Caco-2 (cell line): ENCODE data around the gene TTLL9. TPM values are rescaled to one million over a fixed set of nuclear protein-coding genes. Genes with fewer than 3 reads are reported as not detected.
"Not testable (repeated sequence)": the region's sequence is repeated elsewhere in the genome, so short reads cannot be mapped to it uniquely, and the experiment has no call there.

ENCODE experiments used
- BruUV-seq: library from RNA; stranded (reverse); fragments of 400-500 nt; replicated peaks from 2 replicates; lab custom pipeline; 2021; lab: Mats Ljungman, UMichigan
- CTCF ChIA-PET: fragments of 300-600 bp; sonication (Branson Sonifier 250); formaldehyde crosslinking; loops from one replicate; lab custom pipeline; 2022; ENCODE audit warnings: antibody characterized with exemption; lab: Charles Lee
- POLR2A ChIA-PET: fragments of 300-600 bp; sonication (Branson Sonifier 250); formaldehyde crosslinking; loops from one replicate; lab custom pipeline; 2022; ENCODE audit warnings: antibody characterized with exemption; lab: Charles Lee
- DNase-seq, 2 experiments: peaks; one replicate each; pipeline versions ENCODE4 v3.0.0 to v3.0.0-alpha.2; 2020 to 2022
- H3K27me3 ChIP-seq: replicated peaks from 2 replicates; pipeline ENCODE4 v1.6.0; 2011; ENCODE audit warnings: low read length; ENCODE audit not compliant: control insufficient read depth, insufficient read depth
- H3K36me3 ChIP-seq: 2 replicates; pipeline ENCODE4 v1.5.1; 2011; ENCODE audit warnings: low read length; ENCODE audit not compliant: control insufficient read depth, insufficient read depth
- H3K4me1 ChIP-seq: fragments of 250-450 bp; sonication (Bioruptor Pico); 2 replicates; pipeline ENCODE4 v1.5.1; 2020; ENCODE audit warnings: mild to moderate bottlenecking
- H3K4me3 ChIP-seq: 2 replicates; pipeline ENCODE4 v1.5.1; 2011; ENCODE audit warnings: low read depth, mild to moderate bottlenecking, control low read depth, low read length
- H3K9me3 ChIP-seq: fragments of 250-450 bp; sonication (Bioruptor Pico); 2 replicates; pipeline ENCODE4 v1.5.1; 2020; ENCODE audit warnings: mild to moderate bottlenecking, moderate library complexity
- H3K27ac Mint-ChIP-seq: one replicate; pipeline ENCODE4 v1.8.0; 2022; ENCODE audit warnings: mixed read lengths; ENCODE audit not compliant: unreplicated experiment
- H3K27me3 Mint-ChIP-seq: one replicate; pipeline ENCODE4 v1.8.0; 2022; ENCODE audit warnings: mixed read lengths; ENCODE audit not compliant: insufficient read depth, unreplicated experiment
- H3K36me3 Mint-ChIP-seq: one replicate; pipeline ENCODE4 v1.8.0; 2022; ENCODE audit warnings: mild to moderate bottlenecking, mixed read lengths; ENCODE audit not compliant: insufficient read depth, unreplicated experiment
- H3K4me1 Mint-ChIP-seq: one replicate; pipeline ENCODE4 v1.8.0; 2022; ENCODE audit warnings: low read depth, mixed read lengths; ENCODE audit not compliant: unreplicated experiment
- H3K4me3 Mint-ChIP-seq: one replicate; pipeline ENCODE4 v1.8.0; 2022; ENCODE audit warnings: mild to moderate bottlenecking, moderate library complexity, mixed read lengths; ENCODE audit not compliant: unreplicated experiment
- H3K9me3 Mint-ChIP-seq: one replicate; pipeline ENCODE4 v1.8.0; 2022; ENCODE audit warnings: mixed read lengths; ENCODE audit not compliant: unreplicated experiment
- intact Hi-C: fragments of 100-400 bp; cut with micrococcal nuclease; formaldehyde crosslinking; loops from one replicate; pipeline ENCODE4 v1.10.0; 2022; ENCODE audit not compliant: unreplicated experiment
- total RNA-seq: library from RNA; stranded (reverse); gene quantifications from 2 replicates; pipeline ENCODE4 v1.2.3, GENCODE V29; 2022
- TF ChIP-seq, protein P1 (sequence below), 2 experiments: fragments of 200-600 bp in 1 of 2; IDR thresholded peaks; 1 replicate in 1 of 2; 2 replicates in 1 of 2; pipeline versions ENCODE4 v1.5.1 to v1.8.0; 2011 to 2022; ENCODE audit warnings: antibody characterized with exemption in 1 of 2, control low read depth in 1 of 2, inconsistent platforms in 1 of 2, low read depth in 1 of 2, low read length in 1 of 2, mild to moderate bottlenecking in 1 of 2, moderate library complexity in 1 of 2; ENCODE audit not compliant: insufficient read depth in 1 of 2, severe bottlenecking in 1 of 2, unreplicated experiment in 1 of 2

TTLL9 gene
- total RNA-seq, 1 experiment from 2014 or later = not detected

DNA sequence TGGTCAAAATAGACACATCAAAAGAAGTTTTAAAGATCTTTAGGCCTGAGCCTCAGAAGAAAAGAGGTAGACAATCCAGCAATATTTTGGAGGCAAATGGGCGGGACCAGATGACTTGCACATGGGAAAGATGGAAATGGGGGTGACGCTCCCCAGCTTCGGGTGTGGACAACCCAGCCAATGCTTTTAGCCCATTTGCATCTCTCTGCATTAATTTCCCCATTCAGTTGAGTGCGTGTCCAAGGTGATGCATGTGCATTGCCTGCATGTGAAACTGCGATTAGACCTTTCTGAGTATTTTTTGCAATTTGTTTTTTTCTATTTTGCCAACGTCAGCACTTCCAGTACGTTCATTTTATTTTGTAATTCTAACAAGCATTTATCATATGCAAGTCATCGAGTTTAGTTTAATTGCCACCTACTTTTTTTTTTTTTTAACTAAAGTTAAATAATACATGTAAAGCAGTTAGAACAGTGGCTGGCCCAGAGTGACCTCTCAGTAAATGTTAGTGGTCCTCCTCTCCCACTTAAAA is 57.3 kb downstream of the TTLL9 start:
- TF ChIP-seq, protein P1, sequence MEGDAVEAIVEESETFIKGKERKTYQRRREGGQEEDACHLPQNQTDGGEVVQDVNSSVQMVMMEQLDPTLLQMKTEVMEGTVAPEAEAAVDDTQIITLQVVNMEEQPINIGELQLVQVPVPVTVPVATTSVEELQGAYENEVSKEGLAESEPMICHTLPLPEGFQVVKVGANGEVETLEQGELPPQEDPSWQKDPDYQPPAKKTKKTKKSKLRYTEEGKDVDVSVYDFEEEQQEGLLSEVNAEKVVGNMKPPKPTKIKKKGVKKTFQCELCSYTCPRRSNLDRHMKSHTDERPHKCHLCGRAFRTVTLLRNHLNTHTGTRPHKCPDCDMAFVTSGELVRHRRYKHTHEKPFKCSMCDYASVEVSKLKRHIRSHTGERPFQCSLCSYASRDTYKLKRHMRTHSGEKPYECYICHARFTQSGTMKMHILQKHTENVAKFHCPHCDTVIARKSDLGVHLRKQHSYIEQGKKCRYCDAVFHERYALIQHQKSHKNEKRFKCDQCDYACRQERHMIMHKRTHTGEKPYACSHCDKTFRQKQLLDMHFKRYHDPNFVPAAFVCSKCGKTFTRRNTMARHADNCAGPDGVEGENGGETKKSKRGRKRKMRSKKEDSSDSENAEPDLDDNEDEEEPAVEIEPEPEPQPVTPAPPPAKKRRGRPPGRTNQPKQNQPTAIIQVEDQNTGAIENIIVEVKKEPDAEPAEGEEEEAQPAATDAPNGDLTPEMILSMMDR (IDR thresholded peaks at IDR 0.05; ENCODE audit: insufficient read depth in 1 of 2, low read depth in 1 of 2, low read length in 1 of 2, severe bottlenecking in 1 of 2, unreplicated experiment in 1 of 2) = no peak
- Histone ChIP-seq H3K27me3 (peaks cover 3% of the 10 kb centered on the region), H3K4me1 (no peaks in the 10 kb centered on the region; the same call in 1 of the 2 replicates), H3K9me3 (no peaks in the 10 kb centered on the region), H3K36me3 (no peaks in the 10 kb centered on the region), H3K4me3 (no peak overlapping the region)
- ChIA-PET CTCF (no interaction called here), POLR2A (no interaction called here)
- intact Hi-C loops = no loop called here
- no peaks in the 10 kb centered on the region for H3K9me3 Mint-ChIP-seq
- DNase-seq = no peak
- no peak overlapping the region for H3K27ac Mint-ChIP-seq
- H3K4me3 Mint-ChIP-seq = no peak overlapping the region
- no peaks in the 10 kb centered on the region for H3K36me3 Mint-ChIP-seq
- no peaks in the 10 kb centered on the region for H3K4me1 Mint-ChIP-seq
- peaks cover 34% of the 10 kb centered on the region for H3K27me3 Mint-ChIP-seq
- BruUV-seq = no TSS peak

DNA sequence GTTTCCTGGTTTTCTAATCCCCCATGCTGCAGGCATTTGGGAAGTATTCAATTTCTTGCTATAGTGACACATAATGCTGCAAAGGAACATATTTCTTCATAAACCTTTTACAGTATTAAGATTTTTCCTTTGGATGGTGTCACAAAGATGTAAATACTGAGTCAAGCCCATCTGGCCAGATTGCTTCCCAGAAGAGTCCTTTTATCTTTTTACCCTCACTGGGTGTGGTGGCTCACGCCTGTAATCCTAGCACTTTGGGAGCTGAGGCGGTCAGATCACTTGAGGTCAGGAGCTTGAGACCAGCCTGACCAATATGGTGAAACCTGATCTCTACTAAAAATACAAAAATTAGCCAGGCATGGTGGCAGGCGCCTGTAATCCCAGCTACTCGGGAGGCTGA is 59.2 kb downstream of the TTLL9 start:
- H3K4me1 ChIP-seq, H3K27ac Mint-ChIP-seq, intact Hi-C loops, H3K9me3 ChIP-seq, POLR2A ChIA-PET, H3K4me3 Mint-ChIP-seq, H3K36me3 ChIP-seq, H3K9me3 Mint-ChIP-seq, H3K4me1 Mint-ChIP-seq, H3K4me3 ChIP-seq, H3K36me3 Mint-ChIP-seq, CTCF ChIA-PET, DNase-seq, BruUV-seq, H3K27me3 ChIP-seq: not testable (repeated sequence)
- H3K27me3 Mint-ChIP-seq = peaks cover 27% of the 10 kb centered on the region

DNA sequence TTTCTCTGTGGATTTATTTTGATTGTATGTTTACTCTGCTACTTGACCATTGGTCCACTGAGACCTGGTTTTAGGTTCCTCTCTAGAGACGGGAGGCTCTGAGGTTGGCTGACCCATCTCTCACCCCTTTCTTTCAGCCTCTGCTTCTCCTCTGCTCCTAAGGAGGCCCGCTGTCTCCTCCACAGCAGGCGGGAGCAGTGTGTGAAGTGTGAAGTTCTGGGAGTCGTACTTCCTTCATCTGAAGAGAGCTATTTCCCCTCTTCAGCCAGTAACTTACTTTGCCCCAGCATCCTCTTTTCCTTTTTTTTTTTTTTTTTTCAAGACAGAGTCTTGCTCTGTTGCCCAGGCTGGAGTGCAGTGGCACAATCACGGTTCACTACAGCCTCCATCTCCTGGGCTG is 60.3 kb downstream of the TTLL9 start:
- ChIA-PET POLR2A (no interaction called here), CTCF (interaction anchor here (0.6 to 0.7 kb wide), 3 partner anchors 84 to 107 kb away, joined by 3 to 5 read pairs (median 4); partner anchors contain the start of gene FOXS1)
- Mint-ChIP-seq H3K27ac (no peak overlapping the region), H3K36me3 (no peaks in the 10 kb centered on the region), H3K4me3 (no peak overlapping the region), H3K9me3 (no peaks in the 10 kb centered on the region), H3K4me1 (no peaks in the 10 kb centered on the region), H3K27me3 (peaks cover 23% of the 10 kb centered on the region)
- Histone ChIP-seq H3K4me3 (no peak overlapping the region), H3K27me3 (no peaks in the 10 kb centered on the region; the same call in 1 of the 2 replicates), H3K36me3 (no peaks in the 10 kb centered on the region), H3K4me1 (no peaks in the 10 kb centered on the region; the same call in 1 of the 2 replicates), H3K9me3 (no peaks in the 10 kb centered on the region)
- intact Hi-C loops = no loop called here
- BruUV-seq = no TSS peak
- TF ChIP-seq, protein P1 (IDR thresholded peaks at IDR 0.05; ENCODE audit: insufficient read depth in 1 of 2, low read depth in 1 of 2, low read length in 1 of 2, severe bottlenecking in 1 of 2, unreplicated experiment in 1 of 2) = no peak
- no peak for DNase-seq
